Middle frontal gyrus (tissue), 1 donor: Measurements from ENCODE around the gene GEMIN5.
"Not testable (repeated sequence)": the region's sequence is repeated elsewhere in the genome, so short reads cannot be mapped to it uniquely, and the experiment has no call there.

ENCODE experiments used
- DNase-seq: peaks from one replicate; pipeline ENCODE4 v3.0.0-alpha.2; 2015; ENCODE audit warnings: low spot score; ENCODE audit errors: extremely low spot score

The GEMIN5 gene

GRCh38 chr5:154937718-154938466 lies at the start of gene GEMIN5:
GEMIN5 (minus strand) TSS chr5:154938211; CDS start chr5:154938133, 78 bp downstream.
- peak; percentile 88 for DNase-seq

DNA sequence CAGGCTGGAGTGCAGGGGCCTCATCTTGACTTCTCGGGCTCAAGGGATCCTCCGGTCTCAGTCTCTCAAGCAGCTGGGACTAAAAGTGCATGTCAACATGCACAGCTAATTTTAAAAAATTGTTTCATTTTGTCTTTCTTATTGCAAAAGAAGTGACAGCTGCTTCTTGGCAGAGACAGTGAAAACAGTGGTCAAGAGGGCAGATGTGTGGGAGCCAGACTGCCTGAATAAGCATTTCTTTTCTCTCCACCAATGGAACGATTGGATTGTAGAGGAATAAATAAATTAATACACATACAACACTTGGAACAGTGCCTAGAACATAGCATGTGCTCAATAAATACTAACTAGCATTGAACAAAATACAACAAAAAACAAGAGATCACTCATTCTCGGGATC lies 48.1 kb upstream of the GEMIN5 start:
- DNase-seq, result no peak

- no peak for DNase-seq
These were observed 47.0 kb upstream of the GEMIN5 start for GRCh38 chr5:154984946-154985516.

DNA sequence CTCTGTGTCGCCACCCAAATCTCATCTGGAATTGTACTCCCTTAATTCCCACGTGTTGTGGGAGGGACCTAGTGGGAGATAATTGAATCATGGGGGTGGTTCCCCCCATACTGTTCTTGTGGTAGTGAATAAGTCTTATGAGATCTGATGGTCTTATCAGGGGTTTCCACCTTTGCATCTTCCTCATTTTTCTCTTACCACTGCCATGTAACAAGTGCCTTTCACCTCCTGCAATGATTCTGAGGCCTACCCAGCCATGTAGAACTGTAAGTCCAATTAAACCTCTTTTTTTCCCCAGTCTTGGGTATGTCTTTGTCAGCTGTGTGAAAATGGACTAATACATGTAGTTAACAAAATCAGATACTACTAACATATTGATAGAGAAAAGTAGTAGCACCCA lies 40.3 kb upstream of the GEMIN5 start:
- DNase-seq, result not testable (repeated sequence)

DNA sequence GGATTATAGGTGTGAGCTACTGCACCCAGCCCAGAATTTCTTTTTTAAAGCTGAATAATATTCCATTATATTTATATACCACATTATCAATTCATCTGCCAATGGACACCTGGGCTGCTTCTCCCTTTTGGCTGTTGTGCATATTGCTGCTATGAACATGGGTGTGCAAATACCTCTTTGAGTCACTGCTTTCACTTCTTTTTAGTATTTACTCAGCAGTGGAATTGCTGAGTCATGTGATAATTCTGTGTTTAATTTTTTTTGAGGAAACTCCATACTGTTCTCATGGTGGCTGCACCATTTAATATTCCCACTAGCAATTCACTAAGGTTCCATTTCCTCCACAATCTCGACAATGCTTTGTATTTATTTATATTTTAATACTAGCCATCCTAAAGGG lies 39.4 kb upstream of the GEMIN5 start:
- DNase-seq, result no peak

GRCh38 chr5:154976082-154976481 lies 38.1 kb upstream of the GEMIN5 start:
- not testable (repeated sequence) for DNase-seq

GRCh38 chr5:154972476-154973080 lies 34.6 kb upstream of the GEMIN5 start:
- DNase-seq, result peak; percentile 56

DNA sequence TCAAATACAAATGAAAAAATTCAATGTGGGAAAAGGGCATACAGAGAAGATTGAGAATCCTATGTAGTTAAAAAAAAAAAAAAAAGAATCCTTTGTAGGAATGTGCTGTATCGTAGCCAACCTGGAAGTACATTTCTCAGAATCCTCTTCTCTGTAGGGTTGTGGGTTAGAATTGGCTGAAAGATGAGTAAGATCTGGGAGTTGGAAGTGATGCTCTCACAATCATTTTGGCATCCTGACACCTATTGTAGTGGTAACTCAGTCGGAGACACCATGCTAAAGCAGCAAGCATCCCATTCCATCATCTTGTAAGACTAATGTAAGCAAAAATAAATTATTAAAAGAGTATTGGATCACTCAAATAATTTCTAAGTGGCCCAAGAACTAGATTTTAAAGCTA lies 33.5 kb upstream of the GEMIN5 start:
- no peak for DNase-seq

DNA sequence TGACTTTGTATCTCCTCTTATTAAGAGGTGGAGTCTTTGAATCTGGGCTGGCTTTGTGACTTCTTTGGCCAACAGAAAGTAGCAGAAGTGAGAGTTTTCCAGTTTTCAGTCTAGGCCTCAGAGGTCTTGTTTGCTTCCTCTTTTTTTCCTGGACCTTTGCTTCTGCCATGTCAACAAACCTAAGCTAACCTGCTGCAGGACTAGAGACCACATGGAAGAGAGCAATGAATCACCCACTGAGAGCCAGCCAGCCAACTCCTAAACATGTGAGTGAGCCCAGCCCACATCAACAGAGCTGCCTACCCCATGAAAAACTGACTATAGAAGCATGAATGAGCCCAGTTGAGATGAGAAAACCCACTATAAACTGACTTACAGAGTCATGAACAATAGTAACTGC lies 32.7 kb upstream of the GEMIN5 start:
- no peak for DNase-seq

DNA sequence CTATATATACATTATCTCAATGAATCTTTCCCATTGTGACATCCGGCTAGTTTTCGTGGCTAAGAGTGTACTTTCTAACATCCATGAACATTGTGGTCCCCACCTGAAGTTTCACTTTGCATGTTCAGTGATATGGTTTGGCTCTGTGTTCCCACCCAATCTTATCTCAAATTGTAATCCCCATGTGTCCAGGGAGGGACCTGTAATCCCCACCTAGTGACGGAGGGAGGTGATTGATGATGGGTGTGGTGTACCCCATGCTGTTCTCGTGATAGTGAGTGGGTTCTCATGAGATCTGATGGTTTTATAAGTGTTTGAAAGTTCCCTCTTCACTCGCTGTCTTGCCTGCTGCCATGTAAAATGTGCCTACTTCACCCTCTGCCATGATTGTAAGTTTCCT lies 30.9 kb upstream of the GEMIN5 start:
- DNase-seq, result no peak

DNA sequence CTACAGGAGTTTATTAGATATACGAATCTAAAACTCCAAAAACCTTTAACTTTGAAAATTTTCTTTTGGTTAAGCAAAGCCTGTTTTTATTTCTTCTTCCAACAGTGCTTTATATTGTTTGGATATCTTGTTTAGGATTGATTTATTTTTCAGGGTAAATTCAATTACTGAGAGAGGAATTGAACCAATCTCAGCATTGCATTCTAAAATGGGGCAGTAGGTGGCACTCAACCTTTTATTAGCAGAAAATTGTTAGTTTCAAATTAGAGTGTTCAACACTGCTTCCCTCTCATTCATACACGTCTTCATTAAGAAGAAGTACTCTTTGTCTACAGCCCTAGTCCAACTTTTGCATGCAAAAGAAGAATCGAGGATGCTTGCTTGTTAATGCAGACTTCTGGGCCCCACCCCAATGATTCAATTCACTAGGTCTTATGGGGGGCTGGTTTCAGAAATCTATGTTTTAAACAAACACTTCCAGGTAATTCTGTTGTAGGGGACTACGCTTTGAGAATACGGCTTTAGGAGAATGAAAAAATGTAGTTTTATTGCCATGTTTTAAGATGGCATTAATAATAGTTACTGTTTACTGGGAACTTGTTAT lies 29.5 kb upstream of the GEMIN5 start:
- no peak for DNase-seq

DNA sequence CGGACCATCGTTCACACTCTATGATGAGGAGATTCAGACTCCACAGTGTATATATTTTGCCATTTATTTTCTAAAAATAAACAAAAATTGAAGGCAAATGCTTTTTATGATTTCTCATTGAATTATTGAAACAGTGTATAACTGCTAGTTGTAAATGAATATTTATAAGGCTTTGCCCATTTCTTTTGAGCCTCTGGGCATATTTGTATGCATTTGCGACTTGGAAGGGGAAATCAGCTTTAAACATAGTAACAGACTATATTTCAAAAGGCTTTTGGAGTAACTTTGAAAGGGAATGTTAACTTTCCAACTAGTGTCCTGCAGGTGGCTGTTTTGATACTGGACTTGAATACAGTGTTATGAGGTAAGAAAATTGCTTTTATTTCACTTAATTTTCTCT lies 28.9 kb upstream of the GEMIN5 start:
- no peak for DNase-seq

DNA sequence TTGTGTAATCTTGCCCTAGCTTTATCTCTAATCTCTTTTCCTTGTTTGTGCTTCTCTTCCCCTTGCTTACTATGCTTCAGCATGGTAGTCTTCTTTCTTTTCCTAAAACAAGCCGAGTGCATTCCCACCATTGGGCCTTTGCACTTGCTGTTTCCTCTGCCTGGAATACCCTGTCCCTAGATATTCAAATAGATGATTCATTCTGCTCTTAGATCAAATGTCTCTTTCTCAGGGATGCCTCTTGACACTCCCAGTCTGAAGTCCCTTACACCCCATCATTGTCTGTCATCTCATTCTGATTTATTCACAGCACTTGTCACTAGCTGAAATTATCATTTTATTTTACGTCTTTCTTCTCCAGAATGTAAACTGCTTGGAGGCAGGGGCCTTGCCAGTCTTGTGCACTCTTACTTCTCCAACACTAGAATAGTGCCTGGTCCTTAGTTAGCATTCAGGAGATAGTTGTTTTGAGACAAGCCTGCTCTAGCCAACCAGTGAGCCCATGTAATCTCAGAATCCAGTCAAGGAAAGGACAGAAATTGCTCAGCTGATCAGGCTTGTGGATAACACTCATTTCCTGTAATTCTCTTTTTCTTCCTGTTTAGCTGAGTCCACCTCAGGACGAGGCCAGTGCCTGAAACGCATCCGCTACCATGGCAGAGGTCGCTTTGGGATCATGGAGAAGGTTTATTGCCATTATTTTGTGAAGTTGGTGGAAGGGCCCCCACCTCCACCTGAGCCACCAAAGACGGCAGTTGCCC lies 28.2 kb upstream of the GEMIN5 start:
- DNase-seq, result no peak

- no peak for DNase-seq
These were observed 24.5 kb upstream of the GEMIN5 start for GRCh38 chr5:154962494-154962893.

DNA sequence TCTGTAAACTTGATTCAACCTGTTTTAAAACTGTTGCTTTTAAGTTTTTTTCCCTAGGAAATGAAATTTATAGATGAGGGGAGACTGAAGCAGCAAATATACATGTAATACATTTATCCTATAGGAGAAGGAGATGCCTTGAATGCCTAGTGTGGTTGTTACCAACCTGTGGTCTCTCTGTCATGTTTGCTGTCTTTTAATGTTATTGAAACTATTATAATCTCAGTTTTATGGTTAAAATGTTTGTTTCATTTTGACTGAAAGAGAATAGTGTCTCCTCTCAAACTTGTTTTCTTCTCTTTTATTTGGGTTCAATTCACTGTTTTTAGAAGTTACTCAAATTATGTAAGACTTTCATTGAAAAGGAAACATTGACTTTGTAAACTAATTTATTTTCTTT lies 18.7 kb upstream of the GEMIN5 start:
- no peak for DNase-seq

DNA sequence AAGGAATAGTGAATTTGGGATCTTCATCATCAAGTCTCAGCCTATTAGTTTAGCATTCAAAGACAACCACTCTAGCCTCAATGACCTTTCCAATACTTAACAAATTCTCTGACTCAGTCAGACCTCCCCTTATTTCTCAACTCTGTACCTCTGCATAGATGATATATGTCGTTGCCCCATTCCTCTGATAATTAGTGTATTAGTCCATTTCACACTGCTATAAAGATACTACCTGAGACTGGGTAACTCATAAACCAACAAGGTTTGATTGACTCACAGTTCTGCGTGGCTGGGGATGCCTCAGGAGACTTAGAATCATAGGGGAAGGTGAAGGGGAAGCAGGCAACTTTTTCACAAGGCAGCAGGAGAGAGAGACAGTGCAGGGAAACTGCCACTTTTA lies 11.8 kb upstream of the GEMIN5 start:
- DNase-seq, result no peak

- DNase-seq, result no peak
These were observed 10.3 kb upstream of the GEMIN5 start for GRCh38 chr5:154948313-154948712.

GRCh38 chr5:154947778-154948177 lies 9.8 kb upstream of the GEMIN5 start:
- peak; percentile 55 for DNase-seq

DNA sequence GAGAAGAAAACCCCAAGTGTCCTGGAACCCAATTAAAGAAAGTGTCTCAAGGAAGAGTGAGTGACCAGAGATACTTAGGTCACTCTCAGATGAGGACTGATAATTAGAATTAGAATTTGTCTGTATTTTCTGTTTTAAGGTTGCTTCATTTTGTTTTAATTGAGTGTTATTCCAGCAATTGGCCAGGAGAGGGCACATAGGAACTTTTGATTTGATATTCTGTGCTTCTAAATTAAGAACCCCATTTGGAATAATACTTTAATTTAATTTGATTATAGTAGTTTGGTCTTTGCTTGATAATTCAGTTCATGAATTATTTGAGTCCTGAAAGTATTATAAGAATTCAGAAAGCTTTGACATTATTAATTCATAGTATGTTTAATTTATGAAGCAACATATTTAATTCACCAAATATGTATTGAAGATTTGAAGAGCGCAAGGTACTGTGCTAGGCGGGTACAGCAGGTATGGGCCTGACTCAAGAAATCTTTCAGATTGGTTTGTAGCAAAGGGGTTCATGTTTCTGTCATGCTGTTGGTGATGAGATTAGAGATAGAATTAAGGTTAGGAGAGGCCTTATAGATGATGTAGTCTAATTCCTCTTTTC lies 7.8 kb upstream of the GEMIN5 start:
- DNase-seq, result no peak

DNA sequence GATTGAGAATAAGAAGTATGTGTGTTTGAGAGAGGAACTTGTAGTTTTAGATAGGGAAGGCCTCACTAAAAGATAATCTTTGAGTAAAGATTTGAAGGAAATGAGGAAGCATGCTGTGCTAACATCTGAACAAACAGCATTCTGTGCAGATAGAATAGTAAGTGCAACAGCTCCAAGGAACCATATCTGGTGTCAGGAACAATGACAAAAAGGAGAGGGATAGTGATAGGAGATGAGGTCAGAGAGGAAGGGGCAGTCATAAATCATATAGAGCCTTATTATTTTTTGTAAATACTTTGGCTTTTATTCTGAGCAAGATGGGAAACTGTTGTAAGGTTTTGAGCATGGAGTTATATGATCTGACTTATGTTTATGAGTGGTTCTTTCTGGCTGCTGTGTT lies 6.7 kb upstream of the GEMIN5 start:
- DNase-seq, result no peak

- no peak for DNase-seq
These were observed 5.5 kb upstream of the GEMIN5 start for GRCh38 chr5:154943527-154943926.
